T-helper 9 cell (primary cell): ENCODE data around the gene NSUN6.
"Not testable (repeated sequence)": the region's sequence is repeated elsewhere in the genome, so short reads cannot be mapped to it uniquely, and the experiment has no call there.

ENCODE experiments used
- DNase-seq: peaks from one replicate; pipeline ENCODE4 v3.0.0-alpha.2; 2020

Gene NSUN6

GRCh38 chr10:18659125-18659818 is 7.9 kb upstream of the NSUN6 start, which contains the start of gene ARL5B:
Gene ARL5B (plus strand): TSS chr10:18659431. CDS start chr10:18659638, 207 bp downstream.
- peak; percentile 96 for DNase-seq

DNA sequence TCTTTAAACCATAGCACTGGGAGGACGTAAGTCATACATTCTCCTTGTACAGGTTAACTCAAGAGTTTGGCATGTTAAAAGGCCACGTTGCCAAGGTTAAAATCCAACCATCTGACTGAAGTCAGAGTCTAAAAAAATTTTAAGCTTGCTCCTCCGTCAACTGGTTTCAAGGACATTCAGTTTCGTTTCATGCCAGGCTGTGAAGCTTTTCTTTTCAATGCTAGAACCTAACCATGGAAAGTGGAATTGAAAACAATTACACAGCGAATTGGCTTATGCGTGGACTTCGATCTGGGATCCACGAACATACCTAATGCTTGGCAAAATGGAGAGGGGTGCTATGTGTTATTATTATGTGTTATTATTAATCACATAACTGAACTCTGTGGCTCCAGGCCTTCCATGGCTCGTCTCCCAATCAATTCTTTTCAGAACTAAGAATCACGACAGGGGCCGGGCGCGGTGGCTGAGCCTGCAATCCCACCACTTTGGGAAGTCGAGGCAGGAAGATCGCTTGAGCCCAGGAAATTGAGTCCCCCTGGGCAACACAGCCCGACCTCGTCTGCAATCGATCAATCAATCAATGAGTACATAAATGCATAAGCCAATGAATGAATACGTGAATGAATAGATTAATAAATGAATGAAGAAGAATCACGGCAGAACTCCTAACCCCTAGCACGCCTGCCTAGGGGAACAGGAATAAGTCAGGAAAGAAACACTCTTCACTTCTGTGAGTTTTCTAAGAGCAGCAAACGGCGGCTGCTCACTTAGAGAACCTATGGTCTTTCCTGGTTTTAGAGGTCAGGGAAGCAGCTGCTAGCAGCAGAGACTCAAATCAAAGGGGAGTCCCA is 7.1 kb upstream of the NSUN6 start:
- no peak for DNase-seq

- no peak for DNase-seq
Observed at GRCh38 chr10:18656724-18657123, 5.3 kb upstream of the NSUN6 start.

DNA sequence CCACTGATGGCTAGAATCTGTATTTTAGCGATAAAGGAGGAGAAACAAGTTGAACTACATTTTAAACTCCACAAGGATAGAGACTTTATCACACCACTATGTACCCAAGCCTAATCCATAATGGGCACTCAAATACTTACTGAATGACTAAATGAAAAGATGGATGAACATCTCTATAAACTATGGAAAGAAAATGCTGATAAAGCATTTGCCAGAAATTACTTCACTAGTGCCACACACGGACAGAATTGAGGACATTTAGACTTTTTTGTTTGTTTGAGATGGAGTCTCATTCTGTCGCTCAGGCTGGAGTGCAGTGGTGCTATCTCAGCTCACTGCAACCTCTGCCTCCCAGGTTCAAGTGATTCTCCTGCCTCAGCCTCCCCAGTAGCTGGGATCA is 1.7 kb upstream of the NSUN6 start:
- DNase-seq: no peak

- no peak for DNase-seq
Observed at GRCh38 chr10:18650404-18650997, 886 bp downstream of the NSUN6 start.

DNA sequence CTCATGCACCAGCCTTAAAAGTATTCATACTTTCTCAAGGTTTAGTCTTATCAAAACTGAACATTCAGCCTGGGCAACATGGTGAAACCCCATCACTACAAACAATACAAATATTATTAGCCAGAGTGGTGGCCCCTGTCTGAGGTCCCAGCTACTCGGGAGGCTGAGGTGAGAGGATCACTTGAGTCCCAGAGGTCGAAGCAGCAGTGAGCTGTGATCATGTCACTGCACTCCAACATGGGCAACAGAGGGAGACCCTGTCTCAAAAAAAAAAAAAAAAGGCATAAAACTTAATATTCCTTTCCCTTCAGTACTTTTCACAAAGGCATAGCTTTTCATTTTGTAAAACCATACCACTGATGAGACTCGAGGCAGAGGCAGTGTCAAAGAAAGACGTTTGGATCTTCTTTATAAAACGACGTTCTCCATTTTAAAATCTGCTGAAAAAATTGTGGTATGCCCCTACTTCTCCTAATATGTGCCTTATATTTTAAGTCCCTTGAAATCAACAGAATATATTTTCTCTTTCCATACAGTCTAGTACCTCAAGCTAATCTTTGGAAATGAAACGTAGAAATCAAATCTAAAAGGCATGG is 1.9 kb downstream of the NSUN6 start:
- no peak for DNase-seq

DNA sequence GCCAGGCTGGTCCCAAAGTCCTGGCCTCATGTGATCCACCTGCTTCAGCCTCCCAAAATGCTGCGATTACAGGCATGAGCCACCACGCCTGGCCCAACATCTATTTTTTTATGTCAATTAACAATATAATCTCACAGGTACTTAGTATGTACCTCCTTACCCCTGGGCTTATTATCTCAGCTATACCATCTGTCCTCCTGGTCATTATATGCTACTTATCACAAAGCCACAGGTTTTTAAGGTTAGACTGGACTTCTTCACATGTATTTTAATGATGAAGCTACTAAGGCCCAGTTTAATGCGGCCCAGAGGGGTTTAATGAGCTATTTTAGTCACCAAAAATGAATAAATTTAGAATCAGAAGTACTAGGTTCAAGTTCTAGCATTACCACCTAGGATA is 3.4 kb downstream of the NSUN6 start:
- no peak for DNase-seq

DNA sequence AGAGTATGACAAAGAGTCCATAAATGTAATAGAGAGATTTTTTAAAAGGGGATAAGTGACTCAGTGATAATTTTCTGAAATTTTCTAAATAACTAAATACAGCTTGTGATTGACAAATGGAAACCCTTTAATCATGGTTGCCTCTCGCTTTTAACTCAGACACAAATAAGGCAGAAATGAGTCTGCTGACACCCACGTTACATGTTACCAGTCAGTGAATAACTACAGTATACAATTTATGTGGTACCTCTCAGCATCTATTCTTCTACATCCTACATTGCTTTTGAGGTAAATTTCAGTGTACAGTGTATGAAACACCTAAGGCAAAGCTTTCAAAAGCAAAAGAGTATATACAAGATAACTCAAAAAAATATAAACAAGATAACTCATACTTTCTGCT is 4.2 kb downstream of the NSUN6 start:
- no peak for DNase-seq

- DNase-seq: not testable (repeated sequence)
Observed at GRCh38 chr10:18639719-18640118, 11.7 kb downstream of the NSUN6 start.

DNA sequence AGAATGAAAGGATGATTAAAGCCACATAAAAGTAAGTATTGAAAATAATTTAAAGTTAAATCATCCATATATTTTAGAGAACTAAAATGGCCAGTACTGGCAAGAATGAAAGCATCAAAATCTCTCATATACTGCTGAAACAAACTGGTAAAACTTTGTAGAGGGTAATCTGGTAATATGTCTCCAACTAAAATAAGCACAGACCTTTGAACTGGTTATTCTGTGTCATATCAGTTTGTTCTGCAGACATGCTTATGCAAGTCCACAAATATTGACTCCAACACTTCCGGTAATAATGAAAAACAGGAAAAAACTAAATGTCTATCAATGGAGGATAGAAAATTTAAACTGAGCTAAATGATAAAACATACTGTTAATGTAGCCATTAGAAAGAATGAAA is 14.0 kb downstream of the NSUN6 start:
- not testable (repeated sequence) for DNase-seq

DNA sequence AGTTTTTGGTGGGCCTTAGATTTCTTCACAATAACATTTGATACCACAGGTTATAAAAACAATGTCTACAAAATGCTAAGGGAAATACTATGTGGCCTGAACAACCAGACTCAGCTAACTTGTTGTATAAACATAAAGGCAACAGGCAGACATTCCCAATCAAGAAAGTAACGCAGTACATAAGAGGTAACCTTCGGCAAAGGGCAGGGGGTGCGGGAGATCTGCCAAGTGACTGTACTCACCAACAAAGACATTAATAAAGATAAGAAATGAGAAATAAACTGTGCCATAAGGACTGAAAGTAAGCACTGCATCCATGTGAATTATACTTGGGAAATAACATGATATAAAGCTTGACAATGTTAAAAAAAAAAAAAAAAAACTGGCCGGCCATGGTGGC is 15.4 kb downstream of the NSUN6 start:
- DNase-seq: no peak

- not testable (repeated sequence) for DNase-seq
Observed at GRCh38 chr10:18632500-18632899, 18.9 kb downstream of the NSUN6 start.

- DNase-seq: peak; percentile 47
Observed at GRCh38 chr10:18627452-18628018, 23.9 kb downstream of the NSUN6 start.

DNA sequence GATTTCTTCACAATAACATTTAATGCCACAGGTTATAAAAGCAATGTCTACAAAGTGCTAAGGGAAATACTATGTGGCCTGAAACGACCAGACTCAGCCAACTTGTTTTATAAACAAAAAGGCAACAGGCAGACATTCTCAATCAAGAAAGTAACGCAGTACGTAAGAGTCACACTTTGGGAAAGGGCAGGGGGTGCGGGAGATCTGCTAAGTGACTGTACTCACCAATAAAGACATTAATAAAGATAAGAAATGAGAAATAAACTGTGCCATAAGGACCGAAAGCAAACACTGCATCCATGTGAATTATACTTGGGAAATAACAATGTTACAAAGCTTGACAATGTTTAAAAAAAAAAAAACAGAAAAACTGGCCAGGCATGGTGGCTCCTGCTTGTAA is 25.5 kb downstream of the NSUN6 start:
- DNase-seq: no peak

DNA sequence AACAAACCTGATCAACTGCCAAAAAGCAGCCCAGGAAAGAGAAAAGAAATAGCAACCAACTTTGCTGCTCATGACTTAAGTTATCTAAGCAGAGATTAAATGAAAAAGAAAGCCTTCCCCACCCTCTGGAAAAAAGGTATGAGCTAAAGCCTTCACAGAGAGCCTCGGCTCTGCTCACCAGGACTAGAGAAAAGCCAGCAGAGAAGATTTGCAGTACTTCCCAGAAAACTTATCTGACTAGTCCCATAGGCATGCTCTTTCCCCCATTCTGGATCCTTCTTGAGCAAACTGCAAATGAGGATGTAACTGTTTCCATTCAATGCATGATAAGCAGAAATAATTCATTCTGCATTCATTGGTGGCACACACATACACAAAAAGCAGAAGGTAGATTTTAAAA is 27.7 kb downstream of the NSUN6 start:
- not testable (repeated sequence) for DNase-seq

GRCh38 chr10:18620856-18621255 is 30.5 kb downstream of the NSUN6 start:
- DNase-seq: no peak

GRCh38 chr10:18619016-18619415 is 32.4 kb downstream of the NSUN6 start:
- no peak for DNase-seq

GRCh38 chr10:18616337-18616736 is 35.0 kb downstream of the NSUN6 start:
- no peak for DNase-seq

DNA sequence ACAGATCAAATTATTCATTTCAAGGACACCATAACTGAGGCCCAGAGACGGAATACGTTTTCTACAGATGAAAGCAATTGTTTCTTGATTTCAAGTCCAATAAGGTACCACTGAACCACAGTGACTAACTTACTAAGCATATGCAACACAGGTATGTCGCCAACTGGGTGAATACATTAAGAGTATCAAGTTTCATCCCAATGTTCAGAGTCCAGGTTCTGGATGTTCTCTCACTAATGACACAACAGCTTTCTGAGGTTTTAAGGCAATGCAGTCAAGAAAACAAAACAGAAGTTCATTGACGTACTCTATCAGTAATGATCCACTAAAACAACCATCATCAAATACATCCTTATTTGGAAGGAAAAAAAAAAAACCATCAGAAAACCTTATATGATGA is 35.8 kb downstream of the NSUN6 start:
- DNase-seq: no peak

DNA sequence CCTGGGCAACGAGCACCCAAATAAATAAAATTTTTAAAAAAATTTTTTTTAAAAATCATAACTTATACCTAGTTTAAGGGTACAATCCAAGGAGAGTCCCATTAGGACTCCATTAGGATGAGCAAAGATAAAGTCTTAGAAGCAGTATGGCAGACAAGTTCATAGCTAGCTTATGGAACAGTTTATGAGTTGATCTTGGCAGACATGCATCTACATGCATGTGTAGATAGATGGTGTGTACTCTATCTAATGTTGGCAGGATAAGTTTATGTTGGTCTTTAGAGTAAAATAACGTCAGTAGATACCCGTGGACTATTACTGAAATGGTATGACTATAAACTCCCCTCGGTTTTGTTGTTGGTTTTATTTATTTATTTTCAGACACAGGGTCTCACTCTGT is 40.2 kb downstream of the NSUN6 start:
- DNase-seq: no peak

GRCh38 chr10:18610517-18610916 is 40.9 kb downstream of the NSUN6 start:
- DNase-seq: no peak

DNA sequence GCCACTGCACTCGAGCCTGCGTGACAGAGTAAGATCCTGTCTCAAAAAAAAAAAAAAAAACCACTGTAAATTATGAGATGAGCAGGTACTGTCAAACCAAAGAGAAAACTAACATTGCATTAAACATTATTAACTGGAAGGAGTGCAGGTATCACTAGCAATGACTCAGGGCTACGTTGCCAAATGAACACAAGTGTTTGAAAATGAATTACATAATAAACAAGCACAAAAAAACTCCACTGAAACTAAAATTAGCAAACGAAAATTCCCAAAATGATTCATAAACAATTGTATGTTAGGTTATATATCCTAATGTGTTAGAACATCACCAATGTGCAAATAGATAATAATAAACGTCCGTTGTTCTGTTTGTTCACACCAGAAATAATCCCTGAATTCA is 42.8 kb downstream of the NSUN6 start:
- no peak for DNase-seq
